ENCODE measurements around the gene IFT172. TPM values are rescaled to one million over a fixed set of nuclear protein-coding genes. Genes with fewer than 3 reads are reported as not detected.
A peak's percentile ranks its signal among the peaks of the same experiment; 100 is the strongest.

Gene IFT172
- total RNA-seq, 1 donor from 2014 or later, result 30.7 TPM

DNA sequence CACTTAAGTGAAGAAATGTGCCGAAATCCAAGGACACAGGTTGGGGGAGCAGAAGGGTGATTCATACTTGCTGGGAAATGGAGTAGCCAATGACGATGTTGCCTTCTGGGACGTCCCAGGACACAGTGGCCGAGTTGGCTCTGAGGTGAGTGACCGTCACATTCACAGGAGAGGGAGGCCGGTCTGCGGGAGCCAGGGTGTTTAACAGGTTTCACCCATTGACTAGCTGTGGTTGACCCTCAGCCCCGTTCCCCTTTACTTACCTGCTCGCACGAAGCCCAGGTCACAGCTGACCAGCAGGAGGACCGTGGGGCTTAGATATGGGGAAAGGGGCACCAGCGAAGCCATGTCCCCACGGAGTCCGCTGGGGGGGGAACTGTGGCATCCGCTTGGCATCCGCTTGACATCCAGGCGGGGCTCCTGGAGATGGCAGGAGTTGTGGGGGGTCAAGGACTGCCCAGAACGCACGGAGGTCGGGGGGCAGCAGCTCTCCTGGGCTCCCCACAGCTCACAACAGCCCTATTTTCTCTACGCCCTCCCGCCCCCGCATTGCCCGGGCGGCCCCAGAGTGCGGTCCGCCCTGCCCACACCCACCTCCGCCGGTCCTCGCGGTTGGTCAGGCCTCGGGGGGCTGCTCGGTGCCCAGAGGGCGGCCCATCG, 4.9 kb upstream of the IFT172 start:
- no peaks in the 10 kb centered on the region for H3K36me3 ChIP-seq
- intact Hi-C loops (cut with DNase I), result loop anchor here (5.0 kb wide), 1 partner anchor 133 kb away; the partner anchor contains the start of genes CCDC121 and GPN1

DNA sequence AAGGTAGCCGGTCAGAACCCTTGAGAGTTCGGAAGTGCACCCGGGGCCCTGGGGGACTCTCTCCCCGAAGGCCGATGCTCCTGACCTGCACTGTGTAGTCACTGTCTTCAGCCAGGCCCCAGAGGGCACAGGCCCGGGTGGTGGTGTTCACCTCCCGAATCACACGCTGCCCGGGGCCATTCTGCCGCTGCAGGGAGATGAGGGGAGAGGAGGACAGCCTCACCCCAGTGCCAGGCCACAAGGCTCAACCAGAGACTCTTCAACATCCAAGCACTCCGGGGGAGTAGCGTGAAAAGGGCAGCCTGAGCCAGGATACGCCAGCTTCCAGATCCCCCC, 4.4 kb upstream of the IFT172 start:
- H3K9me3 ChIP-seq, result no peaks in the 10 kb centered on the region
- no peak for DNase-seq (ENCODE audit: extremely low spot score in 2 of 2)
- no peak overlapping the region for H3K27ac ChIP-seq
- no peaks in the 10 kb centered on the region for H3K36me3 ChIP-seq
- no peaks in the 10 kb centered on the region for H3K27me3 ChIP-seq
- peaks cover 20% of the 10 kb centered on the region for H3K4me1 ChIP-seq
- intact Hi-C loops (cut with DNase I), result loop anchor here (5.0 kb wide), 1 partner anchor 133 kb away; the partner anchor contains the start of genes CCDC121 and GPN1
- TF ChIP-seq, protein P1, sequence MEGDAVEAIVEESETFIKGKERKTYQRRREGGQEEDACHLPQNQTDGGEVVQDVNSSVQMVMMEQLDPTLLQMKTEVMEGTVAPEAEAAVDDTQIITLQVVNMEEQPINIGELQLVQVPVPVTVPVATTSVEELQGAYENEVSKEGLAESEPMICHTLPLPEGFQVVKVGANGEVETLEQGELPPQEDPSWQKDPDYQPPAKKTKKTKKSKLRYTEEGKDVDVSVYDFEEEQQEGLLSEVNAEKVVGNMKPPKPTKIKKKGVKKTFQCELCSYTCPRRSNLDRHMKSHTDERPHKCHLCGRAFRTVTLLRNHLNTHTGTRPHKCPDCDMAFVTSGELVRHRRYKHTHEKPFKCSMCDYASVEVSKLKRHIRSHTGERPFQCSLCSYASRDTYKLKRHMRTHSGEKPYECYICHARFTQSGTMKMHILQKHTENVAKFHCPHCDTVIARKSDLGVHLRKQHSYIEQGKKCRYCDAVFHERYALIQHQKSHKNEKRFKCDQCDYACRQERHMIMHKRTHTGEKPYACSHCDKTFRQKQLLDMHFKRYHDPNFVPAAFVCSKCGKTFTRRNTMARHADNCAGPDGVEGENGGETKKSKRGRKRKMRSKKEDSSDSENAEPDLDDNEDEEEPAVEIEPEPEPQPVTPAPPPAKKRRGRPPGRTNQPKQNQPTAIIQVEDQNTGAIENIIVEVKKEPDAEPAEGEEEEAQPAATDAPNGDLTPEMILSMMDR (IDR thresholded peaks at IDR 0.05), result no peak
- TF ChIP-seq POLR2AphosphoS5 (IDR thresholded peaks at IDR 0.05; ENCODE audit: insufficient read depth in 1 of 2, low read depth in 1 of 2) (no peak), POLR2A (IDR thresholded peaks at IDR 0.05) (no peak)
- peak overlapping the region; percentile 53 to 87 for H3K4me3 ChIP-seq

More for the DNA sequence above, 4.9 kb upstream of the IFT172 start:
- TF ChIP-seq, protein P1 (IDR thresholded peaks at IDR 0.05), result no peak
- TF ChIP-seq POLR2A (IDR thresholded peaks at IDR 0.05), result peak in 1 of 2 donors; percentile 35
- TF ChIP-seq POLR2AphosphoS5 (IDR thresholded peaks at IDR 0.05; ENCODE audit: insufficient read depth in 1 of 2, low read depth in 1 of 2), result peak in 1 of 2 donors; percentile 71
- H3K4me3 ChIP-seq, result peak overlapping the region; percentile 53 to 87
- H3K4me1 ChIP-seq, result peaks cover 15% of the 10 kb centered on the region
- no peaks in the 10 kb centered on the region for H3K9me3 ChIP-seq
- H3K27ac ChIP-seq, result peak overlapping the region; percentile 34
- H3K27me3 ChIP-seq, result no peaks in the 10 kb centered on the region
- no peak for DNase-seq (ENCODE audit: extremely low spot score in 2 of 2)

DNA sequence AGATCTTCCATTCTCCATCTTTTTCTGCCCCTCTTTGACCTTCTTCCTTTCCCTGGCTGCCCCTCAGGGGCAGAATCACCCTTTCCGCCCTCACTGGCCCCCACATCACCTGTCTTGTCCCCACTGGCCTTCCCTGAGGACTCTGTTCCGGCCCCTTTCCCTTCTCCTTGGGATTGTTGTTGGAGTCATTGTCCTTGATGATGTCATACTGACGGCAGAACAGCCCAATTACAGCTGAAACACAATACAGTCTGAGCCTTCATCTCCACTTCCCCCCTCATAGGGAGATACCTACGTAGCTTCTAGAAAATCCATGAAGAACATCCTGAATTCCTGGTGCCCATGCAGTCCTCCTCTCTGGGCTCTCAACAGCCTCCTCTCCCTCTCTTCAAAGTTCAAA, 3.0 kb upstream of the IFT172 start:
- Histone ChIP-seq H3K27ac (no peak overlapping the region), H3K4me1 (peaks cover 30% of the 10 kb centered on the region)
- intact Hi-C loops (cut with DNase I), result loop anchor here (5.0 kb wide), 1 partner anchor 135 kb away; the partner anchor contains the start of genes CCDC121 and GPN1

DNA sequence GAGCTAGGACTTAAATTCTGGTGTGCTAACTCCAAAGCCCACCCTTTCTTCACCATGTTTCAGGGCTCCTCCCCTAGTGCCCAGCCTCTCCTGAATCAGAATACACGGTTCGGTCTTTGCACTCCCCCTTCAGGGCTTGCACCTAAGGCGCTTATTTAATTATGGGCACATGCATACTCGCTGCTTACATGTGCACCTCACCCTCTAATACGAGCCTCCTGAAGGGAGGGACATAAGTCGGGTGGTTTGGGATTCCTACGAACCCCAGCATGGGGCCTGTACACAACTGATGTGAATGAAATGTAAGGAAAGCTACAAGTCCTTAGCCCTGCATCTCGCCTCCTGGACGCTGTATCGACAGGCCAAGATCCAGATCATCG, 435 bp downstream of the IFT172 start:
- H3K36me3 ChIP-seq, result peaks cover 0 to 2% of the 10 kb centered on the region in 2 donors

More for the DNA sequence above, 3.0 kb upstream of the IFT172 start:
- Histone ChIP-seq H3K36me3 (no peaks in the 10 kb centered on the region), H3K4me3 (no peak overlapping the region), H3K9me3 (no peaks in the 10 kb centered on the region), H3K27me3 (no peaks in the 10 kb centered on the region)
- TF ChIP-seq, protein P1 (IDR thresholded peaks at IDR 0.05), result no peak
- TF ChIP-seq POLR2A (IDR thresholded peaks at IDR 0.05) (no peak), POLR2AphosphoS5 (IDR thresholded peaks at IDR 0.05; ENCODE audit: insufficient read depth in 1 of 2, low read depth in 1 of 2) (no peak)
- no peak for DNase-seq (ENCODE audit: extremely low spot score in 2 of 2)

More for the DNA sequence above, 435 bp downstream of the IFT172 start:
- H3K4me1 ChIP-seq, result peaks cover 17% of the 10 kb centered on the region
- DNase-seq (ENCODE audit: extremely low spot score in 2 of 2), result no peak
- no peak for TF ChIP-seq POLR2AphosphoS5 (IDR thresholded peaks at IDR 0.05; ENCODE audit: insufficient read depth in 1 of 2, low read depth in 1 of 2)
- TF ChIP-seq, protein P1 (IDR thresholded peaks at IDR 0.05), result no peak
- no peak for TF ChIP-seq POLR2A (IDR thresholded peaks at IDR 0.05)
- H3K27ac ChIP-seq, result peak overlapping the region; percentile 73
- intact Hi-C loops (cut with DNase I), result no loop called here
- H3K4me3 ChIP-seq, result peak overlapping the region; percentile 55 to 57
- no peaks in the 10 kb centered on the region for H3K27me3 ChIP-seq
- no peaks in the 10 kb centered on the region for H3K9me3 ChIP-seq
